GM13976 (cell line): ENCODE results near the gene TMPRSS4.

Experiments used
- DNase-seq: peaks from one replicate; pipeline ENCODE4 v3.0.0; 2012; ENCODE audit warnings: low spot score
- in situ Hi-C: fragments of 300-500 bp; cut with MboI; formaldehyde crosslinking; loops from one replicate; pipeline ENCODE4 v1.12.0; 2022; ENCODE audit warnings: low sequenced_read_pairs, mixed read lengths, inconsistent platforms; ENCODE audit not compliant: unreplicated experiment
- TF ChIP-seq, protein P1 (sequence below): IDR thresholded peaks from 2 replicates; pipeline ENCODE4 v1.5.1; 2012; ENCODE audit warnings: borderline replicate concordance, mild to moderate bottlenecking; ENCODE audit not compliant: insufficient read depth; ENCODE audit errors: extremely low read depth, missing control alignments, control extremely low read depth

TMPRSS4 gene

DNA sequence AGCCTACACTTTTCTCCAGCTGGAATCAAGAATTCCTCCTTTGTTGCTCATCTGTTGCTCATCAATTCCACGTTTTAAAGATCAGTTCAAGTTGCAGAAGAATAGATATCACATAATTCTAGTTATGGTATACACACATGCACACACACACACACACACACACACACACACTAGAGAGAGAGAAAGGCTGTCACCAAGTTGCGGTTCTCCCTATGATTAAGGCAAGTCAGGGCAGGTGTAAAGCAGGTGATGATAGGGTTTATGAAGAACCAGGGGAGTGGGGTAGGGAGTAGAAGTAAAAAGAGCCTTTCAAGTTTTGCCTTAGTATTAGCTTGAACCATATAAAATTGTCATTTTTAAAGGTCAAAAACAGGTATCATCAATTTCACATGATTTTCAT, 31.7 kb upstream of the TMPRSS4 start:
- no peak for DNase-seq
- in situ Hi-C loops = loop anchor here (5.0 kb wide), 1 partner anchor 93 kb away; no protein-coding TSS in a partner anchor
- TF ChIP-seq, protein P1, sequence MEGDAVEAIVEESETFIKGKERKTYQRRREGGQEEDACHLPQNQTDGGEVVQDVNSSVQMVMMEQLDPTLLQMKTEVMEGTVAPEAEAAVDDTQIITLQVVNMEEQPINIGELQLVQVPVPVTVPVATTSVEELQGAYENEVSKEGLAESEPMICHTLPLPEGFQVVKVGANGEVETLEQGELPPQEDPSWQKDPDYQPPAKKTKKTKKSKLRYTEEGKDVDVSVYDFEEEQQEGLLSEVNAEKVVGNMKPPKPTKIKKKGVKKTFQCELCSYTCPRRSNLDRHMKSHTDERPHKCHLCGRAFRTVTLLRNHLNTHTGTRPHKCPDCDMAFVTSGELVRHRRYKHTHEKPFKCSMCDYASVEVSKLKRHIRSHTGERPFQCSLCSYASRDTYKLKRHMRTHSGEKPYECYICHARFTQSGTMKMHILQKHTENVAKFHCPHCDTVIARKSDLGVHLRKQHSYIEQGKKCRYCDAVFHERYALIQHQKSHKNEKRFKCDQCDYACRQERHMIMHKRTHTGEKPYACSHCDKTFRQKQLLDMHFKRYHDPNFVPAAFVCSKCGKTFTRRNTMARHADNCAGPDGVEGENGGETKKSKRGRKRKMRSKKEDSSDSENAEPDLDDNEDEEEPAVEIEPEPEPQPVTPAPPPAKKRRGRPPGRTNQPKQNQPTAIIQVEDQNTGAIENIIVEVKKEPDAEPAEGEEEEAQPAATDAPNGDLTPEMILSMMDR = no peak

DNA sequence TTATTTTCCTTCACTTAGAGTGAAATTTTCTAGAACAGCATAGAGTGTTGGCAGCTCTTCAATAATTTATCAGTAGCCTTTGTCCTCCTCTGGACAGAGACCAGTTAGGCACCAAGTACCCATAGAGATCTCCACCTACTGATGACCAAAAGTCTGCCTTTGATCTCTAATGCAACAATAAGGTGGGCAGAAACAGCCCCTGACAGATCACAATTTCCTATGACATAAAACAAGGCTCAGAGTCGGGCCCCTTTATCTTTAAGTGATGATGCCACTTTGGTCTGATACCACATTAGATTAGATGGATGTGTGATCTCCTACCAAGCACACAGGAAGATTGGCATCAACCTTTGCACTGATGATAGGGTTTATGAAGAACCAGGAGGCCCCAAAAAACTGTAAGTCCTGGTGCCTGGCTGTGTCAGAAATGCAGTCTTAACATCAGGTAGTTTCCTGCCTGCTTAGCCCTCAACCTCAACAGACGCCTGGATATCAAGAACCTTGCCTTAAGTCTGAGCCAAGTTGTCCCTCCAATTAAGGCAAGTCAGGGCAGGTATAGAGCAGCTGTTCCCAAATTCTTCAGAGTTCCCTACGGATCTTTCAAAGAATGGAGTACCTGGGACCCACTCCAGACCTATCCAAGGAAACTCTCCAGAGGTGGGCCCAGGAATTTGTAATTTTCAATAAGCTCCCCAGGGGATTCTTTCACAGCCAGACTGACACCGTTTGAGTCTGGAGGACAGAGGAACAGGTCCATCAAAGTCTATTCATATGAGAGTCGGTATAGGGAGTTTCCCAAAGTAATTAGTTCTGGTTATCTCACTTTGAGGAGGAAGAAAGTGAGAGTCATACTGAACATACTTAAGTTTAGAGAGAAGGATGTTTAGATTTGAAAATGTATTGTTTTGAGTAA, 30.6 kb upstream of the TMPRSS4 start:
- in situ Hi-C loops = loop anchor here (5.0 kb wide), 1 partner anchor 94 kb away; no protein-coding TSS in a partner anchor

DNA sequence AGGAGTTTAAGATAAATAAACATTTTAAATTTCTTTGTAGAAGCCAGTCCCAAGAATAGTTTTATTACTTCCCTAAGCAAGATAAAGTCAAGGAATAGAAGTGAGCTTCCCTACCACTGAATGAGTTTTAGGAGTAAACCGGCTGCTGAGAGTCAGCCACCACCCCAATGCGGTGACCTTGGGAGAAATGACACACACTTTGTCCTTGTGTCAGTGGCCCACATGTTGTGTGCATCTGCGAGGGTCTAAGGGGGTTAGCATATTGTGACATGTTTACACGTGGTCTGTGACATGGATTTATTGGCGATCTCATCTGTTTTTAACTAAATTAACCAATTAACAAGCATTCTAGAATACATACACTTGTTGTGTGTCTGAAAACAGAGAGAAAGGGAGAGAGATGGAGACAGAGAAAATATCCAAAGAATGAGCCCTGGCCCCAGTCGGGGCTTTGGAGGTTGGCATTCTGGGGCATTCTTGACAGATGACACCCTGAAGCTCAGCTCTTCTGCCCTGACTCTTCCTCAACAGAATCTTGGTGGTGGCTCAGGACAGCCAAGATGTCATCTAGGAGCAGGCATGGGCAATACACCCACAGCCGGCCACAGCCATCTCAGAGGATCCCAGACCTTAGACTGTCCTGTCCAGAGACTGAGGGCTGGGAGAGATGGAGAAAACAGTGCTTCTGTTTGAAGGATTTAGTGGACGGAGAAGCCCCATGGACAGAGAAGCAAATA, 29.7 kb upstream of the TMPRSS4 start:
- no peak for DNase-seq
- TF ChIP-seq, protein P1 = no peak
- in situ Hi-C loops = loop anchor here (5.0 kb wide), 1 partner anchor 95 kb away; no protein-coding TSS in a partner anchor

More for the DNA sequence above, 30.6 kb upstream of the TMPRSS4 start:
- DNase-seq = no peak
- TF ChIP-seq, protein P1 = no peak

DNA sequence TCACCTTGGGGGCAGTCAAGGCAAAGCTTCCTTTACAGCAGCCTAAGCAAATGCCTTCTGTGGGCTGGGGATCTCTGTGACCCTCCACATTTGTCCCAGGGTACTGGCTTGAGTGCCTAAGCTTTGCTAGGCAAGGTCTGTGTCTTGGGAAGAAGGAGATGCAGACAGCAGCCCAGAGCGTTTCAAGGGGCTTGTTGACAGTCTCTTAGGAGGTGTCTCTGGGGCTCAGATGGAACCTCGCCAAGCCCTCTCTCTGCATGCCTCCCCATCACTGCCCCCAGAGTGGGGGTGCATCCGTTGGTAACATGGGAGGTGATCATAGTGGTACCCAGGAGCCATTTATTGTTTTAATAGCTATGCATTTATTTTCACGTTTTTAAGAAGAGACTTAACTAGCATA, 29.1 kb upstream of the TMPRSS4 start:
- TF ChIP-seq, protein P1 = no peak
- no peak for DNase-seq
- in situ Hi-C loops = loop anchor here (5.0 kb wide), 1 partner anchor 95 kb away; no protein-coding TSS in a partner anchor

DNA sequence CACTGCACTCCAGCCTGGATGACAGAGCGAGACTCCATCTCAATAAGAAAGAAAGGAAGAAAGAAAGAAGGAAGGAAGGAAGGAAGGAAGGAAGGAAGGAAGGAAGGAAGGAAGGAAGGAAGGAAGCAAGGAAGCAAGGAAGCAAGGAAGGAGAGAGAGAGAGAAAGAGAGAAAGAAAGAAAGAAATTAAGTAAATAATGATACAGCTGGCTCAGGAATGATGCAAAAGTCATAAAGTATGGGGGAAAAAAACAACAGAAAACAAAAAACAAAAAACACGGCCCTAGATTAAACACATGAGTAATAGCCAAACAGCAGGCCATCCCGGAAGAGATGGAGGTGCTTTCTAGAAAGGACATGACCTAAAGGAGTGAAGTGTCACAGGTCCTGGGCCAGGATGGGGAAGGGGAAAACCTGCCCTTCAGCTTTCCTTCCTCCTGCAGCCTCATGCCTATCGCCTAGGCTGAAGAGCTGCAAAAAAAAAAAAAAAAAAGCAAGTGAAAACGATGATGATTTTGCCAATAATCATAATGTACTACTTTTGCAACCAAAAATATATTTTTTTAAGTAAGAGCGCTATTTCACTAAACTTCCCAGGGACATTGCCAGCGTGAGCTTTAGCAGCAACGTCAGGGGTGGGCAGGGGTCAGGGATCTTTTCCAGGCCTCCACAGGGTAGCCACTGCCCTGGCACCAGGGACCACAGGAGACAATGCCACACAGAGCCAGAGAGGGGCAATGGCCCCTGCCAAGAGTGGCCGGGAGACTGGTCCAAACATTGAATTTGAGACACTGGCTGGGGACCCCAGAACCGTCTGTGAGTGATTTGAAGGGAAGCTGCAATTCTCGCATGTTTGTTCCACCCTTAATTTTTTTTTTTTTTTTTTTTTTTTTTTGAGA, 28.2 kb upstream of the TMPRSS4 start:
- TF ChIP-seq, protein P1 = no peak
- no peak for DNase-seq
- in situ Hi-C loops = loop anchor here (5.0 kb wide), 1 partner anchor 96 kb away; no protein-coding TSS in a partner anchor
